Fibroblast of pulmonary artery (primary cell): ENCODE data around the gene ARHGEF28.

Source experiments
- DNase-seq: peaks from one replicate; pipeline ENCODE4 v3.0.0-alpha.2; 2010; ENCODE audit warnings: low read depth
- H3K4me3 ChIP-seq: replicated peaks from 2 replicates; pipeline ENCODE4 v1.5.1; 2011; ENCODE audit warnings: low read depth, mild to moderate bottlenecking, control low read depth, low read length, moderate library complexity
- TF ChIP-seq, protein P1 (sequence below): IDR thresholded peaks from 2 replicates; pipeline ENCODE4 v1.5.1; 2011; ENCODE audit warnings: mild to moderate bottlenecking, control low read depth, low read length, inconsistent platforms; ENCODE audit errors: missing control alignments

The ARHGEF28 gene

DNA sequence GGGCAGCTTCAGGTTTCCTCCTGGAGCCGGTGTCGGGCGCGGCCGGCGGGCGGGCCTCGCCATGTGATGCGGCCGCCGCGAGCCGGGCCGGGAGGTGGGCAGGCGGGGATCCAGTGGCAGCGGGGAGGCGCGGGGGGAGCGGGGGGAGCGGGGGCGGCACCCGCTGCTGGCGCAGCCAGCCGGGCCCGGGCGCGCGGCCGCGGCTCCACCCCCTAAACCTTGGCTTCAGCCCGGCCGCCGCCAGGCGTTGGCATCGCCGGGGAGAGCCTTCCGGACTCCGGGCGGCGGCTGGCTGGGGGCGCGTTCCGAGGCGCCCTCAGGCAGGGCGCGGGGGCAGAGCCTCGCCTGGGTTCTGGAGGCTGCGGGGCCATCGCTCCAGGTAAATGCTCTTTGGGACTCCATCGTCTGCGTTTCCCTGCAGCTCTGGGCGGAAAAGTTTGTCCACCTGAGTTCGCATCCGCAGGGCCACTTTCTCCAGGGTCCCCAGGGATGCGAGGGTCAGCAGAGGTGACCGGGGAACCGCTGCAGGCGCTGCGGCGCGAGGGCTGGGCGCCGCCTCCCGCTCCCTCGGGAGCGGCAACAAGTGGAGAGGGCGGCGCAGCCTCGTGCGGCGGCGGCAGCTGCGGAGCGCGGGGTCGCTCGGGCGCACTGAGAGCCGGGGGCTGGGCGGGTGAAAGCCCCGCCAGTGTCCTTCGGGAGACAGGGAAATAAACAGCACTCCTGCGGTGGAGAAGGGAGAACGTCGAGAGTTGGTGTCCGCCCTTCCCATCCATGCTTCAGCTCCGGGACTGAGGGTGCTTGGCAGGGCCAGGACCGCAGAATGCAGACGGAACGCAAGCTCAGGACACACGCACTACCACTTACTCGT lies at the start of gene ARHGEF28:
Gene ARHGEF28, plus strand, starts transcription at position 253 of the 868 bp plus-strand sequence. CDS start 58,656 bp downstream, outside the sequence.
- TF ChIP-seq, protein P1, sequence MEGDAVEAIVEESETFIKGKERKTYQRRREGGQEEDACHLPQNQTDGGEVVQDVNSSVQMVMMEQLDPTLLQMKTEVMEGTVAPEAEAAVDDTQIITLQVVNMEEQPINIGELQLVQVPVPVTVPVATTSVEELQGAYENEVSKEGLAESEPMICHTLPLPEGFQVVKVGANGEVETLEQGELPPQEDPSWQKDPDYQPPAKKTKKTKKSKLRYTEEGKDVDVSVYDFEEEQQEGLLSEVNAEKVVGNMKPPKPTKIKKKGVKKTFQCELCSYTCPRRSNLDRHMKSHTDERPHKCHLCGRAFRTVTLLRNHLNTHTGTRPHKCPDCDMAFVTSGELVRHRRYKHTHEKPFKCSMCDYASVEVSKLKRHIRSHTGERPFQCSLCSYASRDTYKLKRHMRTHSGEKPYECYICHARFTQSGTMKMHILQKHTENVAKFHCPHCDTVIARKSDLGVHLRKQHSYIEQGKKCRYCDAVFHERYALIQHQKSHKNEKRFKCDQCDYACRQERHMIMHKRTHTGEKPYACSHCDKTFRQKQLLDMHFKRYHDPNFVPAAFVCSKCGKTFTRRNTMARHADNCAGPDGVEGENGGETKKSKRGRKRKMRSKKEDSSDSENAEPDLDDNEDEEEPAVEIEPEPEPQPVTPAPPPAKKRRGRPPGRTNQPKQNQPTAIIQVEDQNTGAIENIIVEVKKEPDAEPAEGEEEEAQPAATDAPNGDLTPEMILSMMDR: no peak
- DNase-seq: peak; percentile 49
- peak within 1 kb of the TSS; percentile 76 for H3K4me3 ChIP-seq

GRCh38 chr5:73582285-73583145 lies 43.5 kb upstream of the ARHGEF28 start:
- no peak for DNase-seq
- no peak overlapping the region for H3K4me3 ChIP-seq
- TF ChIP-seq, protein P1: no peak

DNA sequence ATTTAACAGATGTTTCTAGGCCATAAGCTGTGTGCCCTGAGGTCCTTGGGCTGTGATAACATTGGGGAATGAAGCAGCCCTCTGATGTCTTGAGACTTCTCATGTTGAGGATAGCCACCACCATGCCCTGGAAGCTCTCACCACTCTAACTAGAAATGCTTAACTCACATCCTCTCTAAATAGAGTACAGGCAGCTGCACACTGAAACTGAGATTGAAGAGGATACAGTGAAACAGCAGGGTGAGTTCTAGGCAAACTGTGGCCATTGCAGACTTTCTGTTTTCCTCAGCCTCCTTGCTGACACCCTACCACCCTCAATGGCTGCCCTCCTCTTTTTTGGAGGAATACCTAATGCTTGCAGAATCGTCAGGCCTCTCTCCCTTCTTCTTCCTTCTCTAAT lies 38.1 kb upstream of the ARHGEF28 start:
- no peak for DNase-seq
- H3K4me3 ChIP-seq: no peak overlapping the region
- TF ChIP-seq, protein P1: no peak

GRCh38 chr5:73591102-73591695 lies 34.8 kb upstream of the ARHGEF28 start:
- peak; percentile 94 for DNase-seq
- TF ChIP-seq, protein P1: peak; percentile 64
- no peak overlapping the region for H3K4me3 ChIP-seq

- peak; percentile 45 for DNase-seq
- TF ChIP-seq, protein P1: no peak
These were observed 34.1 kb upstream of the ARHGEF28 start for GRCh38 chr5:73591698-73592501.

GRCh38 chr5:73592551-73592950 lies 33.4 kb upstream of the ARHGEF28 start:
- TF ChIP-seq, protein P1: no peak
- DNase-seq: peak; percentile 26
- H3K4me3 ChIP-seq: no peak overlapping the region

More at GRCh38 chr5:73591698-73592501, 34.1 kb upstream of the ARHGEF28 start:
- H3K4me3 ChIP-seq: no peak overlapping the region
